SHP77 (cell line): ENCODE results near the gene LIPM.
"Not testable (repeated sequence)": the region's sequence is repeated elsewhere in the genome, so short reads cannot be mapped to it uniquely, and the experiment has no call there.

Source experiments
- DNase-seq, 2 experiments: peaks; one replicate each; lab custom pipeline; 2025; lab: John Stamatoyannopoulos, UW

The LIPM gene

DNA sequence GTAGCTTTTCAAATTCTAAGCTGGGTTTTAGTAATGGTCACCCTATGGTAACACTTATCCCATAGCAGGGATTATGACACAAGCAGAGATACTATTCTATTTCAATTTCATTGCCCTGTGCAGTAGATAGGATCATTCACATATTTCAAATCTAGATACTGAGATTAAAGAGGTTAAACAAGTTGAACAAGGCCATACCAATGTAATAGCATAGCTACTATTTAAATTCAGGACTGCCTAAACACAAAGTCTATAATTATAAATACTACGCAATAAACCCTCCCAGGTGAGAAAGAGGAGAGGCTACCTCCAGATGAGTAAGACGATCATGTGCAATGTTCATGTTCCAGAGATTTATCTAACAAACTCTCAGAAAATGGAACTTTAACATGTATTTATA lies 1.1 kb downstream of the LIPM start:
- DNase-seq = no peak

DNA sequence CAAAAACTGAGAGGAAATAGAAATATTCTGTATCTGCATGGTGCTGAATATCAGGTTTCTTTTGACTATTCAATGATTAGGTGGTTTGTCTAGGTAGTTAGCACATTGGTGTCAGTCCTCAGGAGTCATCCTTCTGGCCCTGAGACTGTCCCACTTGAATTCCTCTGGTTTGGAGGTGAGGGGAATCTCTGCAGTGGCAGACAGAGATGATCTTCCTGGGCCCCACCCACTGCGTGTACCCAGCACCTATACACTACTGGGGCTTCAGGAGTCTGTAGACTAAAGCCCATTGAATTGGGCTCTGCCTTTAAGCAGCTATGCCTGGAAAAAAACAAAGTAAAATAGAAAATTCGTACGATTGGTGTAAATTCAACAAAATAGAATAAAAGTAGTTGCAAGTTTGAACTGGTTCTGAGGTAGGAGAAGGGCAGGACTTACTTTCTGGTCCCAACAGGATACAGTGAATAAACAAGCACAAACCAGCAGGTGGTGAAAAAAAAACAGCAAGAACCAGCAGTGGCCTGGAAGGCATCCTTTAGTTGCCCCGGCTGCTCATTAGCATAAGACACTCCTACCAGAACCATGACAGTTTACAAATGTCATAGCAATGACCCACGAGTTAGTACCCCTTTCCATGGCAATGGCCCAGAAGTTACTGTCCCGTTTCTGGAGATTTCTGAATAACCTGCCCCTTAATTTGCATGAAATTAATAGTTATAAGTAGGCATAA lies 1.7 kb downstream of the LIPM start:
- DNase-seq = no peak

DNA sequence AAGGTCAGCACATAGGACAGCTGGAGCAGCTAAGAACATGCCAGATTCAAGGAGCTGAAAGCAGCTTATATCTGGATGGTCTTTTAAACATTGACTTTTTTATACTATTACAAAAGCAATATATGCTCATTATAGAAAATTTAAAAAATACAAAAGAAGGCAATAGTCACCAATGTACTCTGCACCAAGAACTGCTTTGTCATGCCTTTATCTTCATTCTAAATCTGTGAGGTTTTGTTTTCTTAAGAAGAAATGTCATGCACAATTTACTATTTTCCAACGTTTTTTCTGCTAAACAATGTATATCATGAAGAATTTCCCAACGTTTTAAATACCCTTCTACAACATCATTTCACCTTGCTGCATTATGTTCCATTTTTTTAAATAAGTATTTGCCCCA lies 2.8 kb downstream of the LIPM start:
- DNase-seq = no peak

GRCh38 chr10:88805924-88806323 lies 3.4 kb downstream of the LIPM start:
- DNase-seq = no peak

DNA sequence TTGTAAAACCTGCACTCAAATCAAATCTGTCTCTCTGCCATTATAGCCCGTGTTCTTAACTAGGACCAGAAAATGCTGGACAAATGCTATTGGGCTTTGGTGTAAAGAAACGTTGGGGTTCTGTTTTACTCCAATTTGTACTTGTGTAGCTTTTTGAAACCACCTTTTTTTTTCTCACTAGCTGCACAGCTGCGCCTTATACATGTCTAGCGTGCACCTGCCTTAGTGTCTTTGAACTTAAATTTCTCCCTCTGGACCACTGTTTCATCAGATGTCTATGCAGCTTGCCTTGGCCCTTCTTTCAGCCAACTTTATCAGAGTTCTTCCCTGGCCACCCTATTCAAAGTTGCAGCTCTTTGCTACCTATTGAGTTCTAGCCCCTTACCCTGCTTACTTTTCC lies 7.1 kb downstream of the LIPM start:
- DNase-seq = no peak

GRCh38 chr10:88810196-88810961 lies 7.8 kb downstream of the LIPM start:
- peak in 1 of 2 experiments; percentile 36 for DNase-seq

DNA sequence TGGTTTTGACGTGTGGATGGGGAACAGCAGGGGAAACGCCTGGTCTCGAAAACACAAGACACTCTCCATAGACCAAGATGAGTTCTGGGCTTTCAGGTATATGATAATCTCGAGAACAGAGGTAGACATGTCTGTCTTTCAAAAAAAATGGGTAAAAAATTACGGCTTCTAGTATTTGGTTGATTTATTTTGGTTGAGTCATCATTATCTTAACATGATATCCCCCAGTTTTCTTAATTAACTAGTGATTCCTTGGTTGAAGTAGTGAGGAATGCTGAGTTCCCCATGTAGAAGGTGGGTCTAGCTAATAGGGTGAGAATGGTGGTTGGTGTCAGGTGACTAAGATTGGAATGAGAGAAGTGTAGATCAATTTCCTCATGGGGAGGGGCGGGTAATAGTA lies 10.7 kb downstream of the LIPM start:
- DNase-seq = no peak

DNA sequence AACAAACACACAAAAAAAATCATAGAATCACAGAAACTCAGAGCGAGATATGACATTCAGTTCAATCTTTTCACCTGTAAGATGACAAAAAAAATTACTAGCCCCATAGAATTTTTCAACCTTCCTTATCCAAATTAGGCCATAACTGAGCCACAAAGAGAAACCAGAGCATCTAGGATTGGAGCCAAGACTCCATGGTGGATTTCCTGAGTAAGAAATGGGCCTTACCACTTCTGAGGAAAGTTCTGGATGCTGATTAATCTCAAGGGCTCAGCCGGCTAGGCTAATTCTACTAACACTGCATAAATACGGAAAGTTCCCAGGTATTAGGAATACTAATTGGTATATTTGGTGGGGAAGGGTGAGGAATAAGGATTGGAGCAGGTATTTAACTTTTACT lies 16.8 kb downstream of the LIPM start:
- DNase-seq = no peak

GRCh38 chr10:88820748-88821401 lies 18.3 kb downstream of the LIPM start:
- DNase-seq = no peak

DNA sequence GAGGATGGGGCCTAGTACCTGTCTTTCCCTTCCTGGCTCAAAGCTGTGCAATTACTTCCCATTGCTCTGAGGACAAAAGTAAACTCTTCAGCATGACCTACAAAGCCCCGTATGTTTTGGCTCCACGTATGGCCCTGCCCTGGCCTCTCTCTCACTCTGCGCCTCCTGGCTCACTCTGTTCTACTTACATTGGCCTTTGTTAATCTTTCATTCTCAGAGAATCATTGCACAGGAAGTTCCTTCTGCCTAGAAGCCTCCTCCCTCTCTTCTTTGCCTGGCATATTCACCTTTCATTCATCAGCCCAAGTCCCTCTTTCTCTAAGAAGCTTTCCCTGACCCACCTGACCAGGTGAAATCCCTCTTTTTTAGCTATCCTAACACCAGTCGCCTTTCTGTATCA lies 23.9 kb downstream of the LIPM start:
- DNase-seq = no peak

DNA sequence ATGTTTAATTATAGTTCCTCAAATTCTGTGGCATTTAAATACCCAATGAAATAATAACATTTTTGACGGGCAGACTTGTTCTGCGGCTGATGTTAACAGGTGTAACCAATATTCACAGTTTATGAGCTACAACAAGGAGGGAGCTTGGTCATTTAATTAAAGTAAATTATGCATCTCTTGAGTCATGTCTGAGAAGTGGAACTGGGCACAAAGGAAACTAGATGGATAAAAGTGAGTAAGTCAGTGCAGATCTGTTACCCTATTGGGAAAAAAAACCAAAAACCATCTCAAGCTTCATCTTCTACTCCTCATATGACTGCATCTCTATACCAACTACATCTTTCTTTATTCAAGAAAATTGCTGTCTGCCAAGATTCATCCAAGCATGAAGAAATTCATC lies 25.1 kb downstream of the LIPM start:
- no peak for DNase-seq

DNA sequence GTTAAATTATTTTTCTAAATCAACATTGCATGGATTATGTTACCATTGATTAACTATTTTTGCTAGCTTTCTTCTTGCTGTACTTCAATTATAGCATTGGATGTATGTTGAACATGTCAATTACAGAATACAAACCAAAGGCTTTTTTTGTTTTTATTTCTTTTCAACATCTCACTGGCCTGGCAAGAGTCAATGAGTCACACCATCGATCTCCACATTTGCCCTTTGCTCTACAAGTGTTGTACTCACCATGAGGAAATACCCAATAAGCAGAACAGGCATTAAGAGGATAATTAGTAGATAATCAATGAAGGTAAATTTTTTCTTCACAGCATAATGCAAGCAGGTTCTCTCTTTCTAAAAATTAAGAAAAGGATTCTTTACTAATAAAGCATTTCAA lies 25.8 kb downstream of the LIPM start:
- DNase-seq = no peak

DNA sequence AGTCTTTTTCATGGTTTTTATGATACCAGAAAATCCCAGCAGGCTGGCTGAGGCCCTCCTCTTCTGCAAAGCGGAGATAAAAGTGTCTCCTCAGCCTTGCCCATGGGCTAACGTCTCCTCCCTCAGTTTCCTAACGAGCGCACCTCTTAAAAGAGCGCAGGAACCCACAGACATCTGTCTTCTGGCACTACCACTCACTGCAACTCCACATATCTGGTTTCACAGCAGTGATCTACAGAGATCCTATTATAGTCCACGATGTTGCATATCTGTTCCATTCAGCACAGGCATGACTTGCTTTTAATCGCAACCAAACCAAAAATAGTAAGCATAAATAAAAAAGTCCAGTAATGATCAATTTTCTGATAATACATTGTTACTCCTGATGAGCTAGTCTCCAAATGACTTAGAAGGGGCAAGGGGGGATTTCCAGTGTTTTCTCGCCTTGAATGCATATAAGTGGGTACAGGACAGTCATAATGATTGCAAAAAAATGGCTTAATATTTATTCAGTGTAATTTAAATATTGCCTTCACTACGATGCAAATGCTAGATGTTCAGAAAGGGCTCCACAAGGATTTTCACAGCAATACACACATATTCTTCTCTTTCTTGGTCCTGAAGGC lies 28.2 kb downstream of the LIPM start:
- no peak for DNase-seq

DNA sequence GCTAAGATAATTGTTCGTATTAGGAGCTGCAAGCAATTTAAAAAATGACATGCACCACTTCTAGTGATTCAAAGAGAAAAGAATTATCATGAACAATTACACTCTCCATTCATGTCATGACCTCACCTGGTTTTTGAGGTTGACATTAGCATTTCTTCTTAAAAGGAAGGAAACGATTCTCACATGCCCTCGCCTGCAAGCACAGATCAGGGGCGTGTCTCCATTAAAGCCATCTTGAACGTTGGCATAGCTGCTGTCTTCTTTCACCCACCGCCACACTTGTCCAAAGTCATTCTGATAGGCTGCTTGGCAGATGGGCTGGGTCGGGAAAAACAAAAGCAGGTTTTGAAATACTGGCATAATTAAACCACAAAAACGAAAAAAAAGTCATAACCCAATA lies 29.2 kb downstream of the LIPM start:
- DNase-seq = no peak

- DNase-seq = no peak
Observed at GRCh38 chr10:88832376-88832775, 29.8 kb downstream of the LIPM start.

DNA sequence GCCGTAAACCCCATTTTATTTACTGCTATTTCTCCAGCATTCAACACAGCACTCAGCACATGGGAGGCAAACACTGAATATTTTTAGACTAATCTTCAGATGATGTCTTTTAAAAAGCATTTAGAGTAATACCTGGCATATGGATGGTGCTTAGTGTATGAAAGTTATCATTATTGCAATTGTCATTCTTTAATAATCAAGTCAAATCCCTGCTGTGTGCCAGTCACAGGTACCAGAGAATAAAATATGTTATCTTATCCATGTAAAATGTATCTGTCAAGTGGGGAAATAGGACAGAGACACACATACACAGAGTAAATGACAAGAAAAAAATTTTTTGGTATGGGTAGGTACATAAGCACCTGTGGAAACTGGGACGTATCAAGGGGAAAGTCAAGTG lies 30.6 kb downstream of the LIPM start:
- DNase-seq = no peak

- no peak for DNase-seq
Observed at GRCh38 chr10:88833723-88834122, 31.2 kb downstream of the LIPM start.

DNA sequence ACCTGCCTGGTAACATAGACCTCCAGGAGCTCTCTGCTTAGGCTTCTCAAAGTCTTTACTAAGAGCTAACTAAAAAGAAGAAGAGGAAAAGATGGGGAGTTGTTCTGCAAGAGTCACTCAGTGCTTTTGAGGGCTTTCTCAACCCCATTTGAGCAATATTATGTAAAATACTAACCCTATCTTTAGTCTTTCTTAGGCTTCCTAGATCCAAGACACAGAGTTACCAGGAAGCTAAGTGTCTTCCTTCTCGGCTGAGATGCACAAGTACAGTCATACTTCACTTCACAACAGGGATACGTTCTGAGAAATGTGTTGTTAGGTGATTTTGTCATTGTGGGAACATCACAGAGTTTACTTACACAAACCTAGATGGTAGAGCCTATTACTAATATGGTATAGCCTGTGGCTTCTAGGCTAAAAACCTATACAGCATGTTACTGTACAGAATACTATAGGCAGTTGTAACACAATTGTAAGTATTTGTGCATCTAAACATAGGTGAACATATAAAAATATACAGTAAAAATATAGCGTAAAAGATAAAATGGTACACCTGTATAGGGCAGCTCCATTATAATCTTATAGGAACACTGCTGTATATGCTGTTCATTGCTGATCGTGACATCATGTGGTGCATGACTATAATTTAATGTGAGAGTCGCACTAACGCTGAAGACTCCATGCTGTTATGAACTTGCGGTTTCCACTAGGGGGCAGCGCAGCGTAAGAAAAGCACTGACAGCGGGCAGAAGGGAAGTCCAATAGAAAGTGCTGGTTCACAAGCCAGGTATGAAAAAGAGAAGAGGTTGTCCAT lies 32.8 kb downstream of the LIPM start:
- peak; percentile 23 to 47 for DNase-seq

DNA sequence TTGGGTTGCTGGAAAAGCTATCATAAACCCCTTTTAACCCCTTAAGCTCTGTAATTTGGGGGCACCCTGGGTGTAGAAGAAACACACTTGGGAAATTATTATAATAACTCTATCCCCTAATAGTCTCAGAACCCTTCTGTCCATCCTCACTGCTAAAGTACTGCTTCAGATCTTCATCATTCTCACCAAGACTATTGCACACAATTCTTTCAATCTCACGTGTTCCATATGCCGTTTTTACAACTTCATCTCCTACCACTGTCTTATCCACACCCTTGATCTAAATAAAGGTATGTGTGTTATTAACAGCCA lies 33.3 kb downstream of the LIPM start:
- DNase-seq = no peak

GRCh38 chr10:88837632-88838031 lies 35.1 kb downstream of the LIPM start:
- DNase-seq = not testable (repeated sequence)

- no peak for DNase-seq
Observed at GRCh38 chr10:88838766-88839350, 36.3 kb downstream of the LIPM start.

- no peak for DNase-seq
Observed at GRCh38 chr10:88840104-88840503, 37.6 kb downstream of the LIPM start.
